ENCODE measurements around the gene SLC26A9. TPM values are rescaled to one million over a fixed set of nuclear protein-coding genes. Genes with fewer than 3 reads are reported as not detected.

The SLC26A9 gene
- total RNA-seq, 1 experiment from 2014 or later = not detected

DNA sequence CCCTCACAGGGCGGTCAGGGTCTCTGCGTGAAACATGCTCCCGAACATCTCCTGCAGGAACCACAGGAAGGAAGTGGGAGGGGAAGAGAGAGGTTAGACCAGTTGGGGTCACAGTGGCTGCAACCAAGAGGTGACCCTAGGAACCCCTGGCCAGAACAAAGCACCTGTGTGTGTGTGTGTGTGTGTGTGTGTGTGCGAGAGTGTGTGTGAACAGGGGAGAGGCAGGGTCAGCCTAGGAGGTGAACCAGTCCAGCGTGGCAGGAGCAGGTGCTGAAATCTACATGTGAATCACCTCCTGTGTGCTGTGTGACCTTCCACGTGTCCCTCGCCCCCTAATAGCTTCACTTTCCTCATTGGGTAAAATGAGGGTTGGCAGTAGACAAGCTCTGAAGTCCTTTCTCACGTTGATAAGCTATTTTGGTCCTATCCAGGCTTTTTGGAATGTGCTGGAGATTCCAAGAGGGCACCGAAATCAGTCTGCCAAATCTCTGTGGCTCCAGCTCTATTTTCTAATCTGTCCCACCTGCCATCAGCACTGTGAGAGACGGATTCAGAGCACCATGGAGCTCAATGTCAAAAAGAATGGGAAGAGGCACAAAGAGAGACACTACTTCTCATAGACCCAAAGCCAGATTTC is 27.8 kb downstream of the SLC26A9 start:
- no TSS peak for BruUV-seq (replicated peaks)
- POLR2A ChIA-PET (ENCODE audit: low non-redundant PET) = no interaction called here
- no peak for TF ChIP-seq EZH2 (IDR thresholded peaks at IDR 0.05; ENCODE audit: borderline replicate concordance, low read depth, low read length, poor library complexity, severe bottlenecking)
- TF ChIP-seq, protein P1, sequence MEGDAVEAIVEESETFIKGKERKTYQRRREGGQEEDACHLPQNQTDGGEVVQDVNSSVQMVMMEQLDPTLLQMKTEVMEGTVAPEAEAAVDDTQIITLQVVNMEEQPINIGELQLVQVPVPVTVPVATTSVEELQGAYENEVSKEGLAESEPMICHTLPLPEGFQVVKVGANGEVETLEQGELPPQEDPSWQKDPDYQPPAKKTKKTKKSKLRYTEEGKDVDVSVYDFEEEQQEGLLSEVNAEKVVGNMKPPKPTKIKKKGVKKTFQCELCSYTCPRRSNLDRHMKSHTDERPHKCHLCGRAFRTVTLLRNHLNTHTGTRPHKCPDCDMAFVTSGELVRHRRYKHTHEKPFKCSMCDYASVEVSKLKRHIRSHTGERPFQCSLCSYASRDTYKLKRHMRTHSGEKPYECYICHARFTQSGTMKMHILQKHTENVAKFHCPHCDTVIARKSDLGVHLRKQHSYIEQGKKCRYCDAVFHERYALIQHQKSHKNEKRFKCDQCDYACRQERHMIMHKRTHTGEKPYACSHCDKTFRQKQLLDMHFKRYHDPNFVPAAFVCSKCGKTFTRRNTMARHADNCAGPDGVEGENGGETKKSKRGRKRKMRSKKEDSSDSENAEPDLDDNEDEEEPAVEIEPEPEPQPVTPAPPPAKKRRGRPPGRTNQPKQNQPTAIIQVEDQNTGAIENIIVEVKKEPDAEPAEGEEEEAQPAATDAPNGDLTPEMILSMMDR (conservative IDR thresholded peaks at IDR 0.05; ENCODE audit: low read depth, low read length) = no peak
- Histone ChIP-seq H3K9me3 (ENCODE audit: low read depth, low read length, poor library complexity, severe bottlenecking) (no peaks in the 10 kb centered on the region), H3K27me3 (replicated peaks; ENCODE audit: insufficient read depth, low read depth, low read length, poor library complexity) (no peaks in the 10 kb centered on the region), H3K27ac (ENCODE audit: low read depth, low read length, poor library complexity, severe bottlenecking) (no peak overlapping the region), H3K4me1 (ENCODE audit: insufficient read depth, low read length, poor library complexity, severe bottlenecking) (no peaks in the 10 kb centered on the region), H3K36me3 (ENCODE audit: insufficient read depth, low read length, poor library complexity, severe bottlenecking) (no peaks in the 10 kb centered on the region), H3K4me3 (ENCODE audit: low read depth, low read length, poor library complexity, severe bottlenecking) (no peak overlapping the region)
- no peak for DNase-seq (ENCODE audit: low spot score)
- intact Hi-C loops (cut with micrococcal nuclease; ENCODE audit: unreplicated experiment) = no loop called here
- CTCF ChIA-PET = interaction anchor here (1.2 kb wide), 1 partner anchor 62 kb away, joined by 5 read pairs; no protein-coding TSS in a partner anchor

DNA sequence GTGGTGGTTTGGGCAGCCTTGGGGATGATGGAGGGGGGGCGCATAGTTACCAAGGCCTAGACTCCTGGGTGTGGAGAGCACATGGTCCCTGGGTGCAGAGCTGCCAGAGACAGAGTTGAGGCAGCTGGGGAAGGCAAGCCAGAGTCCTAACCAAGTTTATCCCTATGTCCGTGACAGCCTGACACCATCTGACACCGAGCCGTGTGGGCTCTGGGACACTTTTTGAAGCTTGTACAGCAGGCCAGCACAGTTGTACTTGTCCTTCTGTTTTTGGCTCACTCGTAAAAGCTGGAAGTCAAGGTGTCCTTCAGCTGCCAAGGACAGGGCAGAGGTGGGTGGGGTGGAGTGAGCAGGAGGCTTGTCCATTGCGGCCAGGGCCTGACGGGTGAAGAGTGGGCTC is 28.5 kb downstream of the SLC26A9 start:
- intact Hi-C loops (cut with micrococcal nuclease; ENCODE audit: unreplicated experiment) = no loop called here
- no peaks in the 10 kb centered on the region for H3K27me3 ChIP-seq (replicated peaks; ENCODE audit: insufficient read depth, low read depth, low read length, poor library complexity)
- CTCF ChIA-PET = interaction anchor here (1.2 kb wide), 1 partner anchor 63 kb away, joined by 5 read pairs; no protein-coding TSS in a partner anchor
- no peak for DNase-seq (ENCODE audit: low spot score)
- no peak overlapping the region for H3K27ac ChIP-seq (ENCODE audit: low read depth, low read length, poor library complexity, severe bottlenecking)
- POLR2A ChIA-PET (ENCODE audit: low non-redundant PET) = no interaction called here
- TF ChIP-seq EZH2 (IDR thresholded peaks at IDR 0.05; ENCODE audit: borderline replicate concordance, low read depth, low read length, poor library complexity, severe bottlenecking) = no peak
- no peaks in the 10 kb centered on the region for H3K4me1 ChIP-seq (ENCODE audit: insufficient read depth, low read length, poor library complexity, severe bottlenecking)
- BruUV-seq (replicated peaks) = no TSS peak
- H3K4me3 ChIP-seq (ENCODE audit: low read depth, low read length, poor library complexity, severe bottlenecking) = no peak overlapping the region
- no peaks in the 10 kb centered on the region for H3K9me3 ChIP-seq (ENCODE audit: low read depth, low read length, poor library complexity, severe bottlenecking)
- no peaks in the 10 kb centered on the region for H3K36me3 ChIP-seq (ENCODE audit: insufficient read depth, low read length, poor library complexity, severe bottlenecking)

DNA sequence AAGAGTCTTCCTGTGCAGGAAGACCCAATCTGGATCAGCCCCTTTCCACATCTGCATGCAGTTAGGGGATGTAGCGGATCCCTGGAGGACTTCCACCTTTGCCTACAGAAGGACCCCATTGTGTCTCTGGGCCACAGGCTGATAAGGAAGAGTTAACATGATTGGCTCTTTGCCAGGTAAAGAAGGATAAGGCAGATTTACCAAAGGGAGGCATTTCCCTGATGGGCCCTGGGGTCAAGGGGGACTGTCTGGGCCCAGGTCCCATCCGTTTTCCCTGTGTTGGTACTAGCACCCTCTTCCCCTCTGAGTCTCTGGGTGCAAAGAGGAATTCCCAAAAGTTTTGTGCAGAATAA is 29.1 kb downstream of the SLC26A9 start:
- H3K27ac ChIP-seq (ENCODE audit: low read depth, low read length, poor library complexity, severe bottlenecking) = no peak overlapping the region
- no peaks in the 10 kb centered on the region for H3K4me1 ChIP-seq (ENCODE audit: insufficient read depth, low read length, poor library complexity, severe bottlenecking)
- H3K4me3 ChIP-seq (ENCODE audit: low read depth, low read length, poor library complexity, severe bottlenecking) = no peak overlapping the region
- no peaks in the 10 kb centered on the region for H3K27me3 ChIP-seq (replicated peaks; ENCODE audit: insufficient read depth, low read depth, low read length, poor library complexity)
- no TSS peak for BruUV-seq (replicated peaks)
- ChIA-PET CTCF (no interaction called here), POLR2A (ENCODE audit: low non-redundant PET) (no interaction called here)
- H3K36me3 ChIP-seq (ENCODE audit: insufficient read depth, low read length, poor library complexity, severe bottlenecking) = no peaks in the 10 kb centered on the region
- TF ChIP-seq EZH2 (IDR thresholded peaks at IDR 0.05; ENCODE audit: borderline replicate concordance, low read depth, low read length, poor library complexity, severe bottlenecking) = no peak
- TF ChIP-seq, protein P1 (conservative IDR thresholded peaks at IDR 0.05; ENCODE audit: low read depth, low read length) = no peak
- intact Hi-C loops (cut with micrococcal nuclease; ENCODE audit: unreplicated experiment) = no loop called here
- no peak for DNase-seq (ENCODE audit: low spot score)
- H3K9me3 ChIP-seq (ENCODE audit: low read depth, low read length, poor library complexity, severe bottlenecking) = no peaks in the 10 kb centered on the region

Measured in A673 (cell line).